Stimulated activated CD8-positive, alpha-beta memory T cell treated with anti-CD3 and anti-CD28 coated beads, Interleukin-15, amount 100 ng/mL, for 24 hours (primary cell): ENCODE data around the gene C14orf119.

Experiments used
- DNase-seq: peaks from one replicate; pipeline ENCODE4 v3.0.0-alpha.2; 2020; ENCODE audit warnings: low read depth

C14orf119 gene

GRCh38 chr14:23095196-23096108 lies at the start of gene C14orf119:
Gene C14orf119 (plus strand): TSS chr14:23095505. CDS start chr14:23097659, 2,154 bp downstream.
- DNase-seq, result no peak

GRCh38 chr14:23047034-23047634 lies 48.2 kb upstream of the C14orf119 start:
- no peak for DNase-seq

DNA sequence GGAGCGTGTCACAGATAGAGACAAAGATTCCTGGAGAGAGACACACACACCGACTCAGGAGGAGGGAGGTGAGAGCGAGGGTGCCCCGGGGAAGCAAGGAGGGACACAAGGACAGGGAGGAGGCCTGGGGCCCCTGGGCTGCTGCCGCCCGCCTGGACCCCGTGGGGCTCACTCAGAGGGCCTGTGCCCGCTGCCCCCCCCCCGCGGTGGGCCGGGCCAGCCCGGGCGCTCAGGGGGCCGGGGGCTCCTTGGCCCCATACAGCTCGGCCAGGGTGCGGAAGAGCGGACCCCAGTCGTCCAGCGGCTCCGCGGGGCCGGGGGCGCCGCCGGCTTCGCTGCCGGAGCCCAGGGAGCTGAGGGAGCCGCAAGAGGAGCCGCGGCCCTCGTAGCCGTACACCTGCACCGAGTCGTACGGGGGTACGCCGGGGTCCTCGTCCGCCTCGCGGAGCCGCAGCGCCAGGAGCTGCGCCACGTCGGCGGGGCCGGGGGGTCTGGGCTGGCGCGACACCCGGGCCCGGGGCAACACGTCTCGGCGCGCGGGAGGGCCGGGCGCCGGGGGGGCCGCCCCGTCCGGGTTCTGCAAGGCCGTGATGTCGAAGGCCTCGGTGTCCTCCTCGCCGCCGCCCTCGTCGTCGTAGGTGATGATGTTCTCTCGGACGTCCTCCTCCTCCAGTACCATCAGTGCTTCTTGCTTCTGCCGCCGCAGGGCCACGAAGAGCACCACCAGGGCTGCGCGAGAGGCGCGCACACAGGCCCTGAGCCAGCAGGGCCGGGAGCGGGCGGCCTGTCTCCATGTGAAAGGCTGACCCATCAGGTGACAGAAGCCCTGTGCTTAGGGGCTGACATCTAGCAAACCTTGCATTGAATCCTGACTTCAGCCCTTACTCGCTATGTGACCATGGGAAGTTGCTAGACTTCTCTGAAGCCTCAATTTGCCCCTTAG lies 47.3 kb upstream of the C14orf119 start:
- no peak for DNase-seq

- no peak for DNase-seq
Measured at GRCh38 chr14:23049011-23049410, 46.3 kb upstream of the C14orf119 start.

DNA sequence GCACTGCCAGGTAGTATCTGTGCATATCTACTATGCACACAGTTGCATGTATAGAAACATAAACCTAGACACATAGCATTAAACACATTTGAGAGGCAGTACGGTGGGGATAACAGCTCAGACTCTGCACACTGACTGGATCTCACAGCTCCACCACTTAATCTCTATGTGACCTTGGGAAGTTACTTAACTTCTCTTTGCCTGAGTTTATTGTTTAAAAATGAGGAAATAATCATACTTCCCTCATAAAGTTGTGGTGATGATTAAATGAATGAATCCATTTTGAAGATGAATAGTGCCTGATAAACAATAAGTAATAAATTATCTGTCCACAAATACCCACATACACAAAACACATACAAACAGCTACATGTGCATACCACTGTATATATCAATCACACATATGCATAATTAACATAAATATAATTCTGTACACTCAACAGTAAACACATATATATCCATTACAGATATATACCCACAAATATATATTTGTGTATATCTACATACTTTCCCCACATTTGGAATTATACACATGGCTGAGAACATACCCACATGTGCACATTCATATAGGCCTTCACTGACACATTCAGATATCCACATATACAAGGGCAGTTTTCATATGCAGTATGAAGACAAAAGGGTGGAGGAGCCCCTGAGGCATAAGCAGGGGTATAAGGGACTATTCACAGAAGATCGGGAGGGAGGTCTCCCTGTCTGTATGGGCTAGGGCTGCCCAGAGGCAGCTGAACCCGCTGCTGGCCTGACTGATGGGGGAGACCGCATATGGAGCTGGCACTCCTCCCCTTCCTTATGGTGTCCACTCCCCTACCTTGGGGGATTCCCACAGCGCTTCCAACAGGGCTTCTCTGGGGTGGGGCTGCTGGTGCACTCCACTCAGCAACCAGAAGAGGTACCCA lies 43.9 kb upstream of the C14orf119 start:
- DNase-seq, result no peak

GRCh38 chr14:23052182-23052623 lies 43.1 kb upstream of the C14orf119 start:
- DNase-seq, result no peak

GRCh38 chr14:23052671-23053070 lies 42.6 kb upstream of the C14orf119 start:
- DNase-seq, result no peak

GRCh38 chr14:23053426-23053825 lies 41.9 kb upstream of the C14orf119 start:
- no peak for DNase-seq

DNA sequence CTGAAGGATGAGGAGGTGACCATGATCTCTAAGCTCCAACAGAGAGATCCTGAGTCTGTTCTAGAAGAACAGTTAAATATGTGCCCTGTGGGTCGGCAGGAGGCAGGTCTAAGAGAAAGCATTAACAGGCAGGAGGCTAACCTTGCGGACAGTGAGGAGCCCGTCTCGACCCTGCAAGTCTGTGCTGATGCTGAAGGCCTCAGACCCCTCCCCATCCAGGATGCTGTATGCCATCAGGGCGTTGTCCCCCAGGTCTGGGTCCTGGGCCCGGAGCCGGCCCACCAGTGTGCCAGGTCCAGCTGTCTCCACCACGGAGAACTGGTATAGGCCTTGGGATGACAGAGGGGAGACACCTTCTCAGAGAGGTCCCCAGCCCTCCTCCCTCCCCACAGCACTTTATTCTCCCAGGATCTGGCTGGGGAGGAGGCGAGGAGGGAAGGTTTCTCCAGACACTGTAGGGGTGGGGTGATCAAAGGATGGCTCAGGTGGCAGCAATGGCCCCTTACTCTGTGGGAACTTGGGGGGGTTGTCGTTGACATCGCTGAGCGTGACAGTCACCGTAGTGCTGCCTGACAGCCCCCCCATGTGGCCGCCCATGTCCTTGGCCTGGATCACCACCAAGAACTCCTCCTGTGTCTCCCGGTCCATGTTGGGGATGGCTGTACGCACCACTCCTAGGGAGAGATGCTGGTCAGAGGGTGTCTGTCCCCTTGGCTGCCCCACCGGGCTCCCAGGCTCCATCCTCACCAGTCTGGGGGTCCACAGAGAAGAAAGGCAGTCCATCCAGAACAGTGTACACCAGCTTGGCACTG lies 41.1 kb upstream of the C14orf119 start:
- no peak for DNase-seq

DNA sequence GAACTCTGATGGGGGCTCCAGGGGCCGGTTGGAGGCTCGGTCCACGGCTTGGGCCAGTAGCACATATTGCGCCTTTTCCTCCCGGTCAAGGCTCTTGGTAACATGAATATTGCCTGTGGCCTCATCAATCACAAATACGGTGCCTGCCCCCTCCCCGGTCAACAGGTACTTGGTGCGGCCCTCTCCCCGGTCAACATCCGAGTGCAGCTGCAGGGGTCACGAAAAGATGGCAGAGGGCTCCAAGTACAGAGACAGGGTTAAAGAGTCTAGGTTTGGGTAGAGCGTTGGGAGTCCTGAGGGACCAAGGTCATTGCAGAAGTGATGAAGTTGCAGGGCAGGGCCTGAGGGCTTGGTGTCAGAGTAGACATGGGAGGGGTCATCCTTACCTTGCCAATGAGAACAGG lies 40.2 kb upstream of the C14orf119 start:
- DNase-seq, result no peak

- DNase-seq, result no peak
Measured at GRCh38 chr14:23055621-23056144, 39.6 kb upstream of the C14orf119 start.

DNA sequence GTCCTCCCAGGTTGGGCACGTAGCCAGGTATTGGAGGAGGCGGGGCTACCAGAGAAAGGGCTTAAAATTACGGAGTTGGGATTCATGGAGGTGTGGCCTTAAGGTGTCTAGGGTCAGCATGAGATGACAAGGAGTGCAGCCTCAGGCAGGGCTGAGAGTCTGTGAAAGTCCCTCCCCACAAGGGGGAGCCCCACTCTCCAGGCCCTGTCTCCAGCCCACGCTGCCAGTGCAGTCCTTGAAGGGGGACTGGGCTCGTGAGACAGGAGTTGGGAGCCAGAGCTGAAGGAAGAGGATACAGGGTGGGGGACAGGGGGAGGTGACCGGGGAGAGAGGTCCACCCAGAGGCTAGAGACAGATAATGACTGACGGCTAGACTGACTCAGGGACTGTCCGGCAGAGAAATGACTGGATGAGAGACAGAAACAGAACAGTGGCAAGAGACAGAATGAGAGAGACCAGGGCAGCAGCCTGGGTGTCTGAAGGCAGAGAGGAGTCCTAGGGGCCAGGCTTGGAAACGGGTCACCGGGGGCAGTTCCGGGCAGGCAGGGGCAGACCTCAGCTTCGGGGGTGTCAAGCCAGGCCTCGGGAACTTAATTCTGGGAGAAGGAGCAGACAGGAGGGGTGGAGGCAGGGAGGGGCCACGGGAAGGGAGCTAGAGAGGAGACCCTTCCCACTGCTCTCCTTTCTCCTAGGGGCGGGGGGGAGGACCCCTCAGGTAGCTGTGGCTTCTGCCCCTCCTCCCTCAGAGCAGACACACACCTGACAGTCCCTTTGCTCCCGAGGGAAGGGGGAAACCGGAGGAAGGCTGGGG lies 39.0 kb upstream of the C14orf119 start:
- DNase-seq, result peak; percentile 25

DNA sequence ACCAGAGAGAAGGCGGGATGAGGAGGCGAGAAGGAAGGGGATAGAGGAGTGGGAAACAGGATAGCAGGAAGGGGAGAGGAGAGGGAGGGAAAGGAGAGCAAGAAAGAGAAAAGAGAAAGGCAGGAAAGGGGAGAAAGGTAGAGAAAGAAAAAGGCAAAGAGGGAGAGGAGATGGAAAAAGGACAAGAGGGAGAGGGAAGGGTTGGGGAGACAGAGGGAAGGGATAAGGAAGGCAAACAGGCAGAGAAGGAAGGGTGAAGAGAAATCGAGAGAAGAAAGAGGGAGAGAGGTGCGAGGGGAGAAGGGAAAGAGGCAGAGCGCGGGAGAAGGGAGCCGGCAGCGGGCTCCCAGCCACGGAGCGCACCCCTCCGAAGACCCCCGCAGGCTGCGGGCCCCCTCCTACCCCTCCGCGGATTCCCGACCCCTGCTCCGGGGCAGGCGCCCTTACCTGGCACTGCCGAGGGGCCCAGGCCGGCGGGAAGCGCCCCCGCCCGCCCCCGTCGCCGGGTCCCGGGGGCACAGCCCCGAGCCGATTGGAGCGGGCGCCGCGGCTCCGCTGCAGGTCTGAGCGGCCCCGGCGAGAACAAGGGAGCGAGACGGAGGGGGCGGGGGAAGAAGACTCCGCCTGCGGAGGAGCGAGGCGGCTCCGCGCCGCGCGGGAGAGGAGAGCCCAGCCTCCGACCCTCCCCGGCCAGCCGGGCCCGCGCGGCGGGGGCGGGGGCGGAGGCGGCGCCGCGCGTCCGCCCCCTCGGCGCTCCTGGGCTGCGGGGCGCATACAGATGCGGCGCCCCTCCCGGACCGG lies 38.1 kb upstream of the C14orf119 start, which contains the start of gene CDH24:
CDH24 (minus strand) TSS at position 565 of the 801 bp plus-strand sequence. CDS start 1,787 bp downstream, outside the sequence.
- peak; percentile 30 for DNase-seq

DNA sequence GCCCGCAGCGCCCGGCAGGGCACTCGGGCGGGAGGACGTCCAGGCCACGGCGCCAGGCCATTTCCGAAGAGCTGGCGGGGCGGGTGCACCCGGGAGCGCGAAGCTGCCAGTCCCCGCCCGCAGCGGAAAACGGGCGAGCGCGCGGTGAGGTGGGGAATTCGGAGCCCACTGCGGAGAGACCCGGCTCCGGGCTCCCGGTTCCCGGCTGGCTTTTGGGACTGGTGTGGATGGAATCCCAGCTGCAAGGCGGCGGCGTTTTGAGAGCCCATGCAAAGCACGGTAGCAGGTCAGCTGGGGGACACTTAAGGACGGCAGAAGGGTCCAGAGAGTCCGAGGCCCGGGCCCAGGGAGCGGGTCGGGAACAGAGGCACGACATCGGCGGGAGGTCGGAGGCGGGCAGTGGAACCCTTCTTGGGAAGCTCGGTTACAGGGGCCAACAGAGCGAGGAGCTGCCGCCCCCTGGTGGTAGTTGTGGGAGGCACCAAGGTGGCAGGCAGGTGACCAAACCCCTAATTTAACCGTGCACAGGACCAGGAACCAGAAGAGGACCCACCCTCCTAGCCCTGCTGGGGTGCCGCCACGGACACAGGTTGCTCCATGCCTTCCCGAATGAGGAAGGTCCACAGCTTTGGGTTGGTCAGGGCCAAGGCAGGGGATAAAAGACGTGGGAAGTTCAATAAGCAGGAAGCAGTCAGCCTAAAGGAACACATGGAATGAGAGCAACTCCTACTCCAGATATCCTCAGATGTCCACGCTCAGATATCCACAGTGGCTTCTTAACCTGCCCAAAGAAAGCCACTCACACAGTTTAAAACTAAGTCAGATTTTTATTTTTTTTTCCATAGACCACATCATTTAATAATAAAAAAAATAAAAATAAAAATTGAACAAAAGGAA lies 37.3 kb upstream of the C14orf119 start:
- DNase-seq, result peak; percentile 71

GRCh38 chr14:23058654-23059504 lies 36.4 kb upstream of the C14orf119 start:
- DNase-seq, result no peak
